Measurements from ENCODE around the gene GPR152.
"Not testable (repeated sequence)": the region's sequence is repeated elsewhere in the genome, so short reads cannot be mapped to it uniquely, and the experiment has no call there.

The GPR152 gene

DNA sequence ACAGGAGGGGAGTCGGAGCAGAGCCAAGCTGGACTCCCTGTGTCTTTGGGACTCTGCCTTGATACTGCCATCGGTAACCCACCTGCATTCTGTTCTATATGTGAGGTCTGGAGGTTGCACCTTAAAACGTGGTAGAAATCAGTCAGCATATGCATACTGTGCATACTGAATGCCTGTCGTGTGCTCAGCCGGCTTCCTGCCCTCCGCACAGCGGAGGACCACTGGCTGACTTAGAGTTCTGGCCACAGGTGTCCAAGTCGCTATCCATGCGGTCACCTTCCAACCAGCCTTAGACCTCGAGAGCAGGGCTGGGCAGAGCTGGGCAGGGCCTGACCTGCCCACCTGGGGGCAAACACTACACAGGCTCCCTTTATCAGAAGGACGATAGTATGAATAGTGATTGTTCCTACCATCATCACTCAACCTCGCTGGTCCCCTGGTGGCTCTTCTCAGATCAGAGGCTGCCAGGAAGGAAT lies 44.8 kb downstream of the GPR152 start:
- DNase-seq = no peak

- DNase-seq = peak; percentile 80
Observed at GRCh38 chr11:67406969-67407687, 45.4 kb downstream of the GPR152 start.

- DNase-seq = peak; percentile 76
Observed at GRCh38 chr11:67406420-67406968, 46.0 kb downstream of the GPR152 start.

- peak; percentile 69 for DNase-seq
Observed at GRCh38 chr11:67405688-67406339, 46.7 kb downstream of the GPR152 start.

DNA sequence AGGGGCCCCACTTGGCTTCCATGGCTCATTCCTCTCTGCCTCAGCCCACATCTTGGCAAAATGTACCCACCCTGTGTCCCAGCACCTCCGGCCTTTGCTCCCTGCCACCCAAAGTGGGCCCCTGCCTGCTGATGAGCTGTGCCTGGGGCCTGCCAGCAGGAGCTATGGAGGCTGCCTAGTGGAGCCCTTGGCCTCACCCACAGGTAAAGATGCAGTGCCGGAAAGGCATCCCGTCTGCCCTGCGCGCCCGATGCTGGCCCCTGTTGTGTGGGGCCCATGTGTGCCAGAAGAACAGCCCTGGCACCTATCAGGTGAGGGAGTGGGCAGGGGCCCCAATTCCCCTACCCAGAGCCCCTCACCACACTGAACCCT lies 47.3 kb downstream of the GPR152 start:
- DNase-seq = peak; percentile 76

DNA sequence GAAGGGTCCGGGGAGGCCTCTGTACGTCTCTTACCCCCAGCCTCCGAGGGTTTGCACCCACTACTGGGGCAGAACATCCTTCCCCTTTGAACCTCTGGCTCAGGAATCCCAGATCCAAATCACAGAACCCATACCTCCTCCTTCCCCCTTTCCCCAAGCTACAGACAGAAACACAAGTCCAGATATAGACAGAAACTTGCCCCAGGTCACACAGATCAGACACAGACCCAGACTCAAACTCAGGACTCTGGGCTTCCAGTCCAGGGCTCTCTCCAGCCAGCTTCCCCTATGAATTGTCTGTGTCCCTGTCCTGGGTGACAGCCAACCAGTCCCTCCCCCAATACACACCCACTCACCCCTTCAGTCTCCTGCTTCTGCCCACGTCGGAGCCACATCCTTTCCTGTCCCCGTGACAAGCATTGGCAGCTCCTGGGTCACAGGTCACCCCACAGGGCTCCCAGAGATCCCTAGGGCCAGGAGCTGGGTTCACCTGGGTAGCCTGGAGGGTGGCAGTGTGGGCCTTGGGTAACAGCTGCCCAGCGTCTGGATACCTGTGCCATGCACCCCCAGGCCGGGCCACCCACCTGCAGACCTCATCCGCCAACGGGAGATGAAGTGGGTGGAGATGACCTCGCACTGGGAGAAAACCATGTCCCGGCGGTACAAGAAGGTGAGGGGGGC lies 47.9 kb downstream of the GPR152 start:
- peak; percentile 80 for DNase-seq

DNA sequence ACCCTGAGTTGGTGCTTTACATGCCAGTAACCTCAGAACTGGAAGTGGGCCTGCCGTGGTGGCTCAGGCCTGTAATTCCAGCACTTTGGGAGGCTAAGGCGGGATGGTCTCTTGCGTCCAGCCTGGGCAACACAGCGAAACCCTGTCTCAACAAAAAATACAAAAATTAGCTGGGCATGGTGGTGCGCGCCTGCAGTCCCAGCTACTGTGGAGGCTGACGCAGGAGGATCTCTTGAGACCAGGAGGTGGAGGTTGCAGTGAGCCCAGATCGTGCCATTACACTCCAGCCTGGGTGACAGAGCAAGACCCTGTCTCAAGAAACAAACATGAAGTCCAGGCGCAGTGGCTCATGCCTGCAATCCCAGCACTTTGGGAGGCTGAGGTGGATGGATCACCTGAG lies 49.4 kb downstream of the GPR152 start:
- not testable (repeated sequence) for DNase-seq

- DNase-seq = not testable (repeated sequence)
Observed at GRCh38 chr11:67402192-67402839, 50.2 kb downstream of the GPR152 start.

GRCh38 chr11:67401495-67402191 lies 50.9 kb downstream of the GPR152 start, which contains the start of gene PPP1CA:
Gene PPP1CA, minus strand, starts transcription at chr11:67401858. Its CDS starts 76 bp downstream, at chr11:67401782.
- peak; percentile 98 for DNase-seq

All from activated CD8-positive, alpha-beta memory T cell treated with anti-CD3 and anti-CD28 coated beads for 24 hours (primary cell).